ENCODE measurements around the gene NCLN.
"Not testable (repeated sequence)": the region's sequence is repeated elsewhere in the genome, so short reads cannot be mapped to it uniquely, and the experiment has no call there.

NCLN gene

DNA sequence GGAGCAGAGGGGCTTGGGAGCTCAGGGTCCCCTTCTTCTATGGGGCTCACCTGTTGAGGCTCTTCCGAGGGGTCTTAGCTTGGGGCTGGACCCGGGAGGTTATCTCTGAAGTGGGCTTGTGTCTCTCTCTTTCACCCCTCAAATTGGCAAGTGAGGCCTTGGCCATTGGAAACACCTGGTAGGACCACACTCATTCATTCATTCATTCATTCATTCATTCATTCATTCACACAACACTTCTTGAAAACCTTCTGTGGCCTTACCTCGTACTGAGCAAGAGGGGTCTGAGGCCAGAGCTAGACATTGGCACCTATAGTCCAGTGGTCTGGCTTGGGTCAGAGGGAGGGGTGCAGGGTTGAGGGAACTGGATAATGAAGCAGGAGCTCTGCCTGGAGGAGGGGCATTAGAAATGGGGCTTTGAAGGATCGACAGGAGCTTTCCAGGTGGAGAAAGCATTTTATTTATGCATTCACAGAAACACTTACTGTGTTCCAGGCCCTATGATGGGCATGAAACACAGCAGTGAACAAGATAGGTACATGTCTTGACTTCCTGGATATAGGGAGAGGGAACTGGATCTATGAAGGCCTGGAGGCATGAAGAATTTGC lies 44.3 kb downstream of the NCLN start:
- no peak for DNase-seq

DNA sequence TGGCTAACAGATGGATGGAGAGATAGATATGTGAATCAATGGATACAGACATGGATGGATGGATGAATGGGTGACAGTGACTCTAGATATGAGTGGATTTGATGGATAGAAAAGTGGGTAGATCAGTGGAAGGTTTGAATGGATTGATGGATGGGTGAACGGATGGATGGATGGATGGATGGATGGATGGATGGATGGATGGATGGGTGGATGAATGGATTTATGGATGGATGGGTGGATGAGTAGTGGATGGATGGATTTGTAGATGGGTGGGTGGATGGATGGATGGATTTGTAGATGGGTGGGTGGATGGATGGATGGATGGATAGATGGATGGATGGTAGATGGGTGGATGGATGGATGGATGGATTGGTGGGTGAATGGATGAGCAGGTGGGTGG lies 45.6 kb downstream of the NCLN start:
- no peak for DNase-seq

DNA sequence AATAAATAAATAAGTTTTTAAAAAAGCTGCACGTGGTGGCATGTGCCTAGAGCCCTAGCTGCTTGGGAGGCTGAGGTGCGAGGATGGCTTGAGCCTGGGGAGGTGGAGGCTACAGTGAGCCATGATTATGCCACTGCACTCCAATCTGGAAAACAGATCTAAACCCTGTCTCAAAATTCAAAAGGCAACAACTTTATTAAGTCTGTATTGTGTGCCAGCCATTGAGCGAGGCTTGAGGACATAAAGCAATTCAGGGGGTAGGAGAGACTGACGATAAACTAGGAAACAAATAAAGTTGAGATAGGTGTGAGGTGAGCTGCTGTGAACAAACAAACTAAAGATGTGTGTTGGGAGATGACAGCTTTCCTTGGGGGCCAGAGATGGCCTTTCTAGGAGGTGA lies 47.4 kb downstream of the NCLN start:
- DNase-seq: no peak

DNA sequence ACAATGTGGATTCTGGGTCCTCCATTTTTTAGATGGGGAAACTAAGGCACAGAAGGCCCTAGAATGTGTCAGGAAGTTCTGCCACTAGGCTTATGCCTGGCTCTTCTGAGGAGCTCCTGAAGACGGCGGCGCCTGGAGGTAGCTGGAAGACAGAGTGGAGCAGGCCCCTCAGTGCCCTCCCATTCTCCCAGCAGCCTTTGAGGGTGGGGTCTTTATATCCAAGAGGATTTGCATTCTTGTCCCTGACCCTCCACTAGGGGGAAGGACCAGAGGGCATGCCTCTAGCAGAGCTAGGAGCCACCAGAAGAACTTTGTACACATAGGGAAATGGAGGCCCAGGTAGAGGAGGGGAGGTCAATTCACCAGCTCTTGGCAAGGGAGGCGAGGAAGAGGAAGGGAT lies 48.1 kb downstream of the NCLN start:
- no peak for DNase-seq

DNA sequence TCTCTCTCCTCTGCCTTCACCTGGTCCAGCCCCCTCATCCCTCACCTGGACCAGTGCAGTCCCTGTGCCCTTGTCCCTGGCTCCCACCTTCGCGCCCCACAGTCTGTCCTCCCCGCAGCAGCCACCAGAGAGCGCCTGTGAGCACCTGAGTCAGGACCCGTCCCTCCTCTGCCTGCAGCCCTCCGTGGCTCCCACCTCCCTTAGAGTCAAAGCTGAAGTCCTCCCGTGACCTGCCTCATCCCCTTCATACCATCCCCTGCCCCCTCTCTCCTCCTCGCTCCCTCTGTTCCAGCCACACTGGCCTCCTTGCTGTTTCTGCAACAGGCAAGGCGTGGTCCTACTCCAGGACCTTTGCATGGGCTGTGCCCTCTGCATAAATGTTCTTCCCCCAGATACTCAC lies 49.1 kb downstream of the NCLN start:
- peak; percentile 58 for DNase-seq

DNA sequence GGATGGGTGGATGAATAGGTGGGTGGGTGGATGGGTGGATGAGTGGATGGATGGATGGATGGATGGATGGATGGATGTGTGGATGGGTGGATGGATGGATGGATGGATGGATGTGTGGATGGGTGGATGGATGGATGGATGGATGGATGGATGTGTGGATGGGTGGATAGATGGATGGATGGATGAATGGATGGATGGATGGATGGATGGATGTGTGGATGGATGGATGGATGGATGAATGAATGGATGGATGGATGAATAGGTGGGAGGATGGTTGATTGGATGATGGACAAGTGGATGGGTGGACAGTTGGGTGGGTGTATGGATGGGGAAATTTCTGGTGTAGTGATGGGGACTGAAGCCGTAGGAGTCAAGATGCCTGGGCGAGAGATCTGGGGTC lies 49.9 kb downstream of the NCLN start:
- DNase-seq: not testable (repeated sequence)

DNA sequence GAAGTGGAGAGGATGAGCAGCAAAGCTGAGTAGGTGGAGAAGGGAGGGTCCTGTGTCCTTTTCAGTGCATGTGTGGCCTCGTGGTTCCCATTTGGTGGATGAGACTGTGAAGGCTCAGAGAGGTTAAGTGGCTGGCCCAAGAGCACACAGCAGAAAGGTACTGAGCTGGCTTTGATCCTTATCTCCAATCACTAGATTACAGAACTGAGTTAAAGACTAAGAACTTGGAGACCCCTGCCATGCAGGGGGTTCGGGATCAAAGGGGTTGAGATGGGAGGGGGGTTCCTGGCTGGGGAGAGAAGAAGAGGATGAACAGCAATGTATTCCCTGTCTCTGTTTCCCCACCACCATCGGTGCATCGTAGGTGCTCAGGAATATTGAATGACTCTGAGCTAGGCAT lies 50.5 kb downstream of the NCLN start:
- DNase-seq: no peak

DNA sequence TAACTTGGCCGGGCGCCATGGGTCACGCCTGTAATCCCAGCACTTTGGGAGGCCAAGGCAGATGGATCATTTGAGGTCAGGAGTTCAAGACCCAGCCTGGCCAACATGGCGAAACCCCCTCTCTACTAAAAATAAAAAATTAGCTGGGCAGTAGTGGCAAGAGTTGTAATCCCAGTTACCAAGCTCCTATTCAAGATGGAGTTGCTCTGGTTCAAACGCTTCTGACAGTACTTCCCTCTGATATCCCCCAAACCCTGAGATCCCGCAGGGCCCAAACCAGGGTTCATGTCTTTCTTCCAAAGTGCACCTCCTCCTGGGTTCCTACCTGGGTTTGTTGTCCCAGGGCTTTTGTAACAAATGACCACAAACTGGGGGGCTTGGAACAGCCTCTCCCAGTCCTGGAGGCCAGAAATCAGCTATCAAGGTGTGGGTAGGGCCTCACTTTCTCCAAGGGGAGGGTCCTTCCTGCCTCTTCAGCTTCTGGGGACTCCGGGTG lies 52.4 kb downstream of the NCLN start:
- no peak for DNase-seq

DNA sequence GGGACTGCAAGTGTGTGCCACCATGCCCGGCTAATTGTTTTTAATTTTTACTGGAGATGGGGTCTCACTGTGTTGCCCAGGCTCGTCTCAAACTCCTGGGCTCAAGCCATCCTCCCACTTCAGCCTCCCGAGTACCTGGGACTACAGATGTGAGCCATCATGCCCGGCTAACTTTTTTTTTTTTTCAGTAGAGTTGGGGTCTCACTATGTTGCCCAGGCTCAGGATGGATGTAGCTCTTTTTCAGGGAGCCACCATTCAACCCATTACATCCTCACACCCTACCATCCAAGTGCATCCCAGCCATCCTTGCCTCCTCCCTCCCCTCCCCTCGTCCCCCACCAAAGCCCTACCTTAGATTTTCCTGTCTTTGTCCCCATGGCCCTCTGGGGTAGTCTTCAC lies 53.6 kb downstream of the NCLN start:
- DNase-seq: no peak

DNA sequence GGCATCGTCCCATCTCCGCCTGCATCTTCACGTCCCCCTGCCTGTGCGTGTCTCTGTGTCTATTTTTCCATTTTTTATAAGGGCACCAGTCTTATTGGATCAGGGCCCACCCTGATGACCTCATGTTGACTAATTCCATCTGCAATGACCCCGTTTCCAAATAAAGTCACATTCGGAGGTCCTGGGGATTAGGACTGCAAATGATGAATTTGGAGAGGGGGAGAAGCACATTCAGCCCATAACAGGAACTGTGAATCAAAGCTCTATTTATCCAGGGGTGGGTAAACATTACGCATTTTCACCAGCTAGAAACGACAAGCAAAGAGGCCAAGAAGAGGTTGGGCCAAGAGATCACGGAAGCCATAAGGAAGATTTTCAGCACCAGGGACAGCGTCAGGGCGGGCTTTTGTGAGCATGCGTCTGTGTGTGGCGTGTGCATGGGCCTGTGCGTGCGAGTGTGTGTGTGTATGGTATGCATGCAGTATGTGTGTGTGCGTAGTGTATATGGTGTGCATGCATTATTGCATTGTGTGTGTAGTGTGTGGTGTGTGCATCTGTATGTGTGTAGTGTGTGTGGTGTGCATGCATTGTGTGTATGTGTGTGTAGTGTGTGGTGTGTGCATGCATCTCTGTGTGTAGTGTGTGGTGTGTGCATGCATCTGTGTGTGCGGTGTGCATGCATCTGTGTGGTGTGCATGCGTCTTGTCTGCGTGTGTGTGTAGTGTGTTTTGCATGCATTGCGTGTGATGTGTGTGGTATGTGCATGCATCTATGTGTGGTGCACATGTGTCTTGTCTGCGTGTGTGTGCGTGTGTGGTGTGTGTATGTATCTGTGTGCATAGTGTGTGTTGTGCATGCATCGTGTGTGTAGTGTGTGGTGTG lies 58.3 kb downstream of the NCLN start:
- peak; percentile 42 for DNase-seq

DNA sequence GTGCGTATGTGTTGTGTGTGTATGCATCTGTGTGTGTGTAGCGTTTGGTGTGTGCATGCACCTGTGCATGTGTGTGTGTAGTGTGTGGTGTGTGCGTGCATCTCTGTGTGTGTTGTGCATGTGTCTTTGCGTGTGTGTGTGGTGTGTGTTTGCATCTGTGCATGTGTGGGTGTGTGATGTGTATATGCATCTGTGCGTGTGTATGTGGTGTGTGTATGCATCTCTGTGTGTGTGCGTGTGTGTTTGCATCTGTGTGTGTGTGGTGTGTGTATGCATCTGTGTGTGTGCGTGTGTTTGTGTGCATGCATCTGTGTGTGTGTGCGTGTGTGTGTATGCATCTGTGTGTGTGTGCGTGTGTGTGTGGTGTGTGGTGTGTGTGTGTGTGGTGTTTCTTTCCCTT lies 59.3 kb downstream of the NCLN start:
- DNase-seq: no peak

DNA sequence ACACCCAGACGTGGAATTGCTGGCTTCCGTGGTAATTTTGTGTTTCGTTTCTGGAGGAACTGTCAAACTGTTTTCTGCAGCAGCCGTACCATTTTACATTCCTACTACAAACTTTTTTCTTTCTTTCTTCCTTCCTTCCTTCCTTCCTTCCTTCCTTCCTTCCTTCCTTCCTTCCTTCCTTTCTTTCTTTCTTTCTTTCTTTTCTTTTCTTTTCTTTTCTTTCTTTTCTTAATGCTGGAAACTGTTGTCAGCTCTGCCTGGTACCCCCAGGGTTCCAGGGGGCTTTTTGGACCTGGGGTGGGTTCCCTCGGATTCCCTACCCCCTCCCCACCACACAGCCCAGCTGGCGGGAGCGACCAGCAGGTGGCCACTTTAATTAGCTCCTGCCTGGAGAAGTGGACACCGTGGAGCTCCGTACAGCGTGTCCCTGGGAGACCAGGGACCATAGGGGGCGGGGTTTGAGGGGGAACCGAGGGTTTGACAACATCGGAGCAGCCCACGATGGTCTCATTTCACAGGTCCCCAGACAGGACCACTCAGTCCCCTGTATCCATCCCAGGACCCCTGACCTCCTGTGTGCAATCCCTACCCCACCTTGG lies 63.1 kb downstream of the NCLN start:
- no peak for DNase-seq

DNA sequence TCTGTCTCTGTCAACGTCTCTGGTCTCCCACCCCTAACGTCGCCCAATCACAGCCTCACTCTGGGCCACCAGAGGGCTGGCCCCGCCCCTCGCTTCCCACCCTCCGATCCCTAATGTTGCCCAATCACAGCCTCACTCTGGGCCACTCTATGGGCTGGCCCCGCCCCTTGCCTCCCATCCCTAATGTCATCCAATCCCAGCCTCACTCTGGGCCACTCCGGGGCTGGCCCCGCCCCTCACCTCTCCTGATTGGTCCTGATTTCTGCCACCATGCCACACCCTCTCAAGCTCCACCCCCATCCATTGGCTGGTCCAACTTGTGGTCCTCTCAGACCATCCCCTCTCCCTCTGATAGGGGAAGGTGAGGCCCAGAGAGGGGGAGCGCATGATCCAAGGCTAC lies 63.7 kb downstream of the NCLN start:
- peak; percentile 38 for DNase-seq

DNA sequence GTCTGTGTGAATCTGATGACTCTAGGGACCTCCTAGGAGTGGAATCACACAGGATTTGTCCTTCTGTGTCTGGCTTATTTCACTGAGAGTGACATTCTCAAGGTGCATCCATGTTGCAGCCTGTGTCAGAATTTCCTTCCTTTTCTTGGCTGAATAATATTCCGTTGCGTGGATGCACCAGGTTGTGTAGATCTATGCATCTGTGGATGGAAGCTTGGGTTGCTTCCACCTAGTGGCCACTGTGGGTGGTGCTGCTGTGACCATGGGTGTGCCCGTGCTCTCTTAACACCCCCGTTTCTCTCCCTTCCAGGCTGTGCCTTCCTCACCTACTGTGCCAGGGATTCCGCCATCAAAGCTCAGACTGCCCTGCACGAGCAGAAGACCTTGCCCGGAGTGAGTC lies 64.9 kb downstream of the NCLN start:
- peak; percentile 57 for DNase-seq

DNA sequence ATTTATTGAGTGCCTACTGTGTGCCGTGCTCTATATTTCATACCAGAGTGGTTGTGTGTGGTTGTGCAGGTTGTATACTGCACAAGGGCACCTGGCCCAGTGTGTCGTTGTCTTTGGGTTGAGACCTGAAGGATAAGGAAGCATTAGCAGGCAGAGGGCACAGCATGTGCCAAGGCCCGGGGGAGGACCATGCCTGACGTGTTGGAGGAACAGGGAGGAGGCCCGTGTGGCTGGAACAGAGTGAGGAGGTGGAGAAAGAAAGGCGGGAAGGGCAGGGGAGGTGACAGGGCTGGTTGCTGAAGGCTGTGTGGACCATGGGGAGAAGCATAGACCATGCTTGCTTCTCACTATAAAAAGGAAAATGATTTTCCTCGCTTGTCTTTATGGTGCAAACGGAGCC lies 65.5 kb downstream of the NCLN start:
- DNase-seq: no peak

DNA sequence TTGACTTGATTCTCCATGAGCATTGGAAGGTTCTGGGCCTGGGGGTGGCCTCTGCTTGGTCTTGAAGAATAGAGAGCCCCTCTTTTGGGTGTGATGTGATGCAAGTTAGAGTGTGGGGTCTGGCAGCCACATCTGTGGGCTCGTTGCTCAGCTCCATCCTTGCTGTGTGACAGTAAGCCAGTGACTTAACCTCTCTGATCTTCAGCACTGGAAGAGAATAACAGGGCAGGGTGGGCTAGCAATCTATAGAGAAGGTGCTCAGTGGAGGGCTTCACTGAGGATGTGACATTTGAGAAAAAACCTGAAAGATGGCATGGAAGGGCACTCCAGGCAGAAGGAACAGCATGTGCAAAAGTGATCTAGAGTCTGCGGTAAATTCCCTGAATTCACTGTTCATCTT lies 66.9 kb downstream of the NCLN start:
- no peak for DNase-seq

DNA sequence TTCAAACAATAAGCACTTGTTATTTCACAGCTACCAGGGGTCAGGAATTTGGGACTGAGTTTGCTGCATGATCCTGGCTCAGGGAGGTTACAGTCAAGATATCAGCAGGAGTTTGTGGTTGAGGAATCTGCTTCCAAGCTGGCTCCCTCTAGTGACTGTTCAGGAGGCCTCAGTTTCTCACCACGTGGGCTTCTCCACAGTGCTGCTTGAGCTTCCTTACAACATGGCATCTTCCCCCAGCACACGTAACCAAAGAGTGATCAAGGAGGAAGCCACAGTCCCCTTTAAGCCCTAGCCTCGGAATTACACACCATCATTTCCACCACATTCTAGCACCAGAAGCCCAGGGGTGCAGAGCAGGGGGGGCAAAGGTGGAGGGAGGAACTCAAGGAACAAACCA lies 67.5 kb downstream of the NCLN start:
- DNase-seq: no peak

DNA sequence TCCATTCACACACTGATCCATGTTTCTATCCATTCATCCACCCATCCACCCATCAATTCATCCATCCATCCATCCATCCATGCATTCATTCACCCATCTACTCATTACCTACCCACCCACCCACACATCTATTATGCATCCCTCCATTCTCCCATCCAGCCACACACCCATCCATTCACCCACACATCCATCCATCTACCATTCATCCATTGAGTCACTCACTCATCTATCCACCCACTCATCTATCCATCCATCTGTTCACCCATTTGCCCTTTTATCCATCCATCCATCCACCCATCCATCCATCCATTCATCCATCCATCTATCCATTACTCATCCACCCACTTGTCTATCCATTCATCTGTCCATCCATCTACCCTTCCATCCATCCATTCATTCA lies 68.8 kb downstream of the NCLN start:
- no peak for DNase-seq

DNA sequence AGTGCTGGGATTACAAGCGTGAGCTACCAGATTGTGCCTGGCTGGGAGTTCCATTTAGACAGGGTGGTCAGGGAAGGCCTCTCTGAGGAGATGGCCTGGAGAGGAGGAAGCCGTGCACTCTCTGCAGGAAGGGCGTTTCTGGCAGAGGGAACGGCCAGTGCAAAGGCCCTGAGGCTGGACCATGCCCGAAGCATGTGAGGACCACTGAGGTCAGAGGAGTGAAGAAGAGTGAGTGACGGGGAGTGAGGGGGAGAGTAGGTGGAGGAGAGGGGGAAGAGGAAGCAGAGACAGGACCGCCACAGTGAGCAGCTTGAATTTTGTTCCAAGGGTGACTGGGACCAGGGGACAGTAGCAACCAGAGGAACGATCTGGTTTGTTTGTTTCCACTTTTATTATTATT lies 71.3 kb downstream of the NCLN start:
- no peak for DNase-seq

Data from activated CD4-positive, CD25-positive, alpha-beta regulatory T cell treated with anti-CD3 and anti-CD28 coated beads, Interleukin-2, amount 50 U/mL, for 72 hours (primary cell).